Adipose tissue (tissue), 3 donors: ENCODE measurements around the gene ADGRG6. TPM values are rescaled to one million over a fixed set of nuclear protein-coding genes. Genes with fewer than 3 reads are reported as not detected.
"Not testable (repeated sequence)": the region's sequence is repeated elsewhere in the genome, so short reads cannot be mapped to it uniquely, and the experiment has no call there.

Experiments used
- H3K27ac ChIP-seq: one replicate; pipeline ENCODE4 v1.5.1; 2013; ENCODE audit warnings: low read depth, low read length
- WGBS, 3 donors: extraction: QIAGEN DNeasy Blood & Tissue Kit; methylation state at CpG; one replicate each; pipeline ENCODE4 v1.1.7; 2013; 5-methylcytosine and 5-hydroxymethylcytosine counted together
- polyA plus RNA-seq, 3 donors: library from polyadenylated mRNA; stranded (reverse); fragments of 200-250 nt; gene quantifications; one replicate each; pipeline ENCODE4 v1.2.3, GENCODE V29; 2013
- donor health status: healthy with polysubstance abuse.
- donor health status: Bipolar disorder and iron deficiency.
- donor health status: healthy.

ADGRG6 gene
- polyA plus RNA-seq, 3 donors: 1.3 to 2.8 (median 1.9) TPM

- 54 to 70% (median 63%) methylated on average over 2 of the region's 2 CpGs for WGBS, 3 donors
- no peak overlapping the region for H3K27ac ChIP-seq
Observed at GRCh38 chr6:142334294-142334693, 32.5 kb downstream of the ADGRG6 start.

- 68 to 83% (median 82%) methylated on average over 2 of the region's 2 CpGs for WGBS, 3 donors
Observed at GRCh38 chr6:142335415-142335814, 33.6 kb downstream of the ADGRG6 start.

GRCh38 chr6:142336183-142336582 lies 34.4 kb downstream of the ADGRG6 start:
- no peak overlapping the region for H3K27ac ChIP-seq

More at GRCh38 chr6:142335415-142335814, 33.6 kb downstream of the ADGRG6 start:
- H3K27ac ChIP-seq: no peak overlapping the region

- 68 to 93% (median 83%) methylated on average over 3 of the region's 3 CpGs for WGBS, 3 donors
- no peak overlapping the region for H3K27ac ChIP-seq
Observed at GRCh38 chr6:142336787-142337186, 35.0 kb downstream of the ADGRG6 start.

GRCh38 chr6:142339113-142339512 lies 37.3 kb downstream of the ADGRG6 start:
- WGBS, 3 donors: 88 to 93% (median 90%) methylated on average over 2 of the region's 2 CpGs

GRCh38 chr6:142339968-142340658 lies 38.3 kb downstream of the ADGRG6 start:
- H3K27ac ChIP-seq: no peak overlapping the region
- 38 to 83% (median 41%) methylated on average over 1 of the region's 1 CpG for WGBS, 3 donors

More at GRCh38 chr6:142339113-142339512, 37.3 kb downstream of the ADGRG6 start:
- no peak overlapping the region for H3K27ac ChIP-seq

- WGBS, 3 donors: 86 to 94% (median 88%) methylated on average over 2 of the region's 2 CpGs
- no peak overlapping the region for H3K27ac ChIP-seq
Observed at GRCh38 chr6:142341855-142342330, 40.1 kb downstream of the ADGRG6 start.

GRCh38 chr6:142342986-142343385 lies 41.2 kb downstream of the ADGRG6 start:
- H3K27ac ChIP-seq: no peak overlapping the region

GRCh38 chr6:142343938-142344337 lies 42.1 kb downstream of the ADGRG6 start:
- WGBS, 3 donors: 93 to 98% (median 94%) methylated on average over 1 of the region's 1 CpG

GRCh38 chr6:142345261-142345660 lies 43.5 kb downstream of the ADGRG6 start:
- 80 to 88% (median 82%) methylated on average over 1 of the region's 1 CpG for WGBS, 3 donors
- no peak overlapping the region for H3K27ac ChIP-seq

More at GRCh38 chr6:142343938-142344337, 42.1 kb downstream of the ADGRG6 start:
- H3K27ac ChIP-seq: no peak overlapping the region

- 73 to 97% (median 77%) methylated on average over 3 of the region's 3 CpGs for WGBS, 3 donors
- H3K27ac ChIP-seq: not testable (repeated sequence)
Observed at GRCh38 chr6:142346166-142346565, 44.4 kb downstream of the ADGRG6 start.

- H3K27ac ChIP-seq: no peak overlapping the region
- 81 to 96% (median 90%) methylated on average over 3 of the region's 3 CpGs for WGBS, 3 donors
Observed at GRCh38 chr6:142349215-142349823, 47.5 kb downstream of the ADGRG6 start.

- 90 to 100% (median 100%) methylated on average over 1 of the region's 1 CpG for WGBS, 3 donors
- no peak overlapping the region for H3K27ac ChIP-seq
Observed at GRCh38 chr6:142350309-142350708, 48.5 kb downstream of the ADGRG6 start.

GRCh38 chr6:142353690-142354089 lies 51.9 kb downstream of the ADGRG6 start:
- H3K27ac ChIP-seq: no peak overlapping the region
- 55 to 88% (median 83%) methylated on average over 2 of the region's 2 CpGs for WGBS, 3 donors

- no peak overlapping the region for H3K27ac ChIP-seq
- WGBS, 3 donors: 72 to 91% (median 88%) methylated on average over 3 of the region's 3 CpGs
Observed at GRCh38 chr6:142354650-142355049, 52.8 kb downstream of the ADGRG6 start.

GRCh38 chr6:142355520-142356174 lies 53.8 kb downstream of the ADGRG6 start:
- 37 to 52% (median 50%) methylated on average over 7 of the region's 7 CpGs for WGBS, 3 donors
- no peak overlapping the region for H3K27ac ChIP-seq

- H3K27ac ChIP-seq: no peak overlapping the region
- 37 to 63% (median 46%) methylated on average over 5 of the region's 5 CpGs for WGBS, 3 donors
Observed at GRCh38 chr6:142356201-142356883, 54.5 kb downstream of the ADGRG6 start.

- no peak overlapping the region for H3K27ac ChIP-seq
- WGBS, 3 donors: 51 to 88% (median 60%) methylated on average over 1 of the region's 1 CpG
Observed at GRCh38 chr6:142356884-142357225, 55.0 kb downstream of the ADGRG6 start.

- no peak overlapping the region for H3K27ac ChIP-seq
Observed at GRCh38 chr6:142357879-142358278, 56.1 kb downstream of the ADGRG6 start.
